Loucy (cell line): ENCODE measurements around the gene FAM107B.

Source experiments
- H2AFZ ChIP-seq: fragments of 200-600 bp; sonication (generic); 2 replicates; pipeline ENCODE4 v1.6.0; 2016; ENCODE audit warnings: antibody characterized with exemption, mild to moderate bottlenecking, low read length, moderate library complexity
- H3F3A ChIP-seq: fragments of 200-600 bp; 2 replicates; pipeline ENCODE4 v1.6.0; 2016; ENCODE audit warnings: antibody characterized with exemption, low read depth, mild to moderate bottlenecking
- H3K27me3 ChIP-seq: fragments of 200-600 bp; sonication (generic); 2 replicates; pipeline ENCODE4 v1.6.1; 2014; ENCODE audit warnings: low read length, mild to moderate bottlenecking; ENCODE audit not compliant: insufficient read depth, poor library complexity, severe bottlenecking
- H3K36me3 ChIP-seq: fragments of 200-600 bp; sonication (generic); 2 replicates; pipeline ENCODE4 v1.6.1; 2016; ENCODE audit warnings: low read length; ENCODE audit not compliant: insufficient read depth
- H3K4me1 ChIP-seq: fragments of 200-600 bp; sonication (generic); 2 replicates; pipeline ENCODE4 v1.5.1; 2014; ENCODE audit warnings: low read length, mild to moderate bottlenecking; ENCODE audit not compliant: insufficient read depth, poor library complexity, severe bottlenecking
- H3K4me2 ChIP-seq: fragments of 200-600 bp; sonication (generic); 2 replicates; pipeline ENCODE4 v1.6.0; 2014; ENCODE audit warnings: antibody characterized with exemption, low read length, low read depth, mild to moderate bottlenecking; ENCODE audit not compliant: poor library complexity, severe bottlenecking
- H3K4me3 ChIP-seq: fragments of 200-600 bp; sonication (generic); 2 replicates; pipeline ENCODE4 v1.5.1; 2014; ENCODE audit warnings: low read length, mild to moderate bottlenecking, mixed read lengths; ENCODE audit not compliant: poor library complexity, severe bottlenecking
- H3K79me2 ChIP-seq: fragments of 200-600 bp; sonication (generic); 2 replicates; pipeline ENCODE4 v1.6.1; 2014; ENCODE audit warnings: low read length; ENCODE audit not compliant: insufficient read depth
- H3K9ac ChIP-seq: fragments of 200-600 bp; sonication (generic); 2 replicates; pipeline ENCODE4 v1.6.0; 2014; ENCODE audit warnings: mild to moderate bottlenecking, low read depth, low read length, moderate library complexity; ENCODE audit not compliant: poor library complexity, severe bottlenecking
- H3K9me2 ChIP-seq: fragments of 200-600 bp; sonication (generic); replicated peaks from 2 replicates; pipeline ENCODE4 v1.6.1; 2016; ENCODE audit warnings: low read depth, low read length, mixed read lengths
- H3K9me3 ChIP-seq: fragments of 200-600 bp; sonication (generic); 2 replicates; pipeline ENCODE4 v1.6.1; 2014; ENCODE audit warnings: mild to moderate bottlenecking, antibody characterized with exemption, low read length, low read depth; ENCODE audit not compliant: insufficient read depth
- H4K20me1 ChIP-seq: fragments of 200-600 bp; sonication (generic); 2 replicates; pipeline ENCODE4 v1.6.0; 2014; ENCODE audit warnings: antibody characterized with exemption, low read length, mild to moderate bottlenecking; ENCODE audit not compliant: insufficient read depth, poor library complexity, severe bottlenecking
- EZH2phosphoT487 ChIP-seq: fragments of 200-600 bp; IDR thresholded peaks from 2 replicates; pipeline ENCODE4 v1.6.1; 2018; ENCODE audit warnings: antibody characterized with exemption, mild to moderate bottlenecking, moderate library complexity, borderline replicate concordance
- TF ChIP-seq, protein P1 (sequence below): fragments of 200-600 bp; sonication (generic); conservative IDR thresholded peaks from 2 replicates; pipeline ENCODE4 v1.5.1; 2014; ENCODE audit warnings: mild to moderate bottlenecking, antibody characterized with exemption, low read length

Gene FAM107B

DNA sequence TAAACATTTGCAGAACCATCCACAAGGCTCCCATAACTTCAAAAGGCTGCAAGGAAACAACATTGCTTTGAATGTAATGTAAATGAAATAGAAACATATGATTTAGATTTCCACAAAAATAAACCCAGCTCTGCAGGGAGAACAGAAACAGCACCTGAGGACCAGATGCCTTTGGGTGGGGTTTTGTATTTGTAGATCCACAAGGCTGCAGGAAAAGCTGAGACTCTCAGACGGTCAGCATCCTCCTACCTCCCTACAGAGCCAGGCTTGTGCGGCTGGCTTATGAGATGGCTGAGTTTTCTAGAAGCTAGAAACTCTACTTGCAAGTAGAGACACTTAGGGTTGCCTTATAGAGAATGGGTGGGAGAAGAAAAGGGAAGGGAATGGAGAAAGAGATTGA, 49.8 kb downstream of the FAM107B start:
- Histone ChIP-seq H3K4me3 (no peak overlapping the region), H3K79me2 (no peaks in the 10 kb centered on the region), H3K4me1 (peaks cover 10% of the 10 kb centered on the region), H4K20me1 (no peaks in the 10 kb centered on the region), H3K9me2 (no peaks in the 10 kb centered on the region), H3K4me2 (no peak overlapping the region), H3K27me3 (no peaks in the 10 kb centered on the region), H3F3A (no peaks in the 10 kb centered on the region), H3K9ac (no peak overlapping the region), H2AFZ (no peak overlapping the region), H3K9me3 (no peaks in the 10 kb centered on the region), H3K36me3 (no peaks in the 10 kb centered on the region)
- TF ChIP-seq, protein P1, sequence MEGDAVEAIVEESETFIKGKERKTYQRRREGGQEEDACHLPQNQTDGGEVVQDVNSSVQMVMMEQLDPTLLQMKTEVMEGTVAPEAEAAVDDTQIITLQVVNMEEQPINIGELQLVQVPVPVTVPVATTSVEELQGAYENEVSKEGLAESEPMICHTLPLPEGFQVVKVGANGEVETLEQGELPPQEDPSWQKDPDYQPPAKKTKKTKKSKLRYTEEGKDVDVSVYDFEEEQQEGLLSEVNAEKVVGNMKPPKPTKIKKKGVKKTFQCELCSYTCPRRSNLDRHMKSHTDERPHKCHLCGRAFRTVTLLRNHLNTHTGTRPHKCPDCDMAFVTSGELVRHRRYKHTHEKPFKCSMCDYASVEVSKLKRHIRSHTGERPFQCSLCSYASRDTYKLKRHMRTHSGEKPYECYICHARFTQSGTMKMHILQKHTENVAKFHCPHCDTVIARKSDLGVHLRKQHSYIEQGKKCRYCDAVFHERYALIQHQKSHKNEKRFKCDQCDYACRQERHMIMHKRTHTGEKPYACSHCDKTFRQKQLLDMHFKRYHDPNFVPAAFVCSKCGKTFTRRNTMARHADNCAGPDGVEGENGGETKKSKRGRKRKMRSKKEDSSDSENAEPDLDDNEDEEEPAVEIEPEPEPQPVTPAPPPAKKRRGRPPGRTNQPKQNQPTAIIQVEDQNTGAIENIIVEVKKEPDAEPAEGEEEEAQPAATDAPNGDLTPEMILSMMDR = no peak

DNA sequence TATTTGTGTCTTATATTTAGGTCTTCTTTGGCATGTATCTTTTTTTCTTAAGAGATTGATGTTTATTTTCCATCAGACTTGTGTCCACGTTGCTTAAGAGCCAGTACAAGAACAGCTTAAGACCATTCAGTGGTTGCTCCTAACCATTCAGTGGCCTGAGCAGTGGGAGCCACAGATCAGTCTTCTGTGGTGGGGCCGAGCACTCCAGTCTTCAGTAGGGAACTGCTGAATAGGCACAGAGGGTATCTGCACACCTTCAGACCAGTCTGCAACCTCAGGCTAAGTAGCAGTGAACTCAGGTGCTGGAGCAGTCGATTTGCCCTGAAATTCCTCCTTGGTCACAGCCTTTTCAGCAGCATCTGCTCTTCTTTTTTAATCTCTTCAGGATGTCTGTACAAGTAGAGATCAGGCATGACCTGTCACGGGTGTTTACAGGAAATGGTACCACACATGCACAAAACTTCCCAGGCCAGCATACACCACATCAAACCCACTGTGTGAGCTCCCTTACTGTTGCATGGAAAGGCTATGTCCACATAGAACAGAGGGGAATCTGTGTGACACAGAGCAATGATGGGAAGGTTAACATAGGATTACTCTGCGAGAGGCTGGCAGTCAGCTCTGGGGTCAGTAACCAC, 51.5 kb downstream of the FAM107B start:
- no peak for TF ChIP-seq EZH2phosphoT487
- TF ChIP-seq, protein P1 = no peak
- no peaks in the 10 kb centered on the region for H3K9me3 ChIP-seq
- H3K27me3 ChIP-seq = no peaks in the 10 kb centered on the region
- no peak overlapping the region for H3K9ac ChIP-seq
- no peaks in the 10 kb centered on the region for H3K79me2 ChIP-seq
- H3K4me2 ChIP-seq = peak overlapping the region; percentile 21
- no peaks in the 10 kb centered on the region for H3K9me2 ChIP-seq
- no peak overlapping the region for H2AFZ ChIP-seq
- no peaks in the 10 kb centered on the region for H4K20me1 ChIP-seq
- H3K4me1 ChIP-seq = peaks cover 10% of the 10 kb centered on the region
- no peak overlapping the region for H3K4me3 ChIP-seq
- no peaks in the 10 kb centered on the region for H3K36me3 ChIP-seq
- H3F3A ChIP-seq = no peaks in the 10 kb centered on the region

DNA sequence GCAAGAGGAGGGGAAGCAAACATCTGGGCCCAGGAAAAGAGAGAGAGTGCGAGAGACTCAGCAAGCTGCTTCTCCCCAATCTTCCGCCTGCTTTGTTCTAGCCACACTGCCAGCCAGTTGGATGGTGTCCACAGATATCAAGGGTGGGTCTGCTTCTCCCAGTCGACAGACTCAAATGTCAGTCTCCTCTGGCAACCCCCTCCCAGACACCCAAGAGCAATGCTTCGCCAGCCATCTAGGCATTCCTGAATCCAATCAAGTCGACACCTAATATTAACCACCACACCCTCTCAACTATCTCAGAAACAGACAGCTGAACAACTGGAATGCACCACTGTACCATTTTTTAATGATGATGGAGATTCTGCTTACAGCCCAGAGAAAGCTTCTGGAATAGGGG, 57.1 kb downstream of the FAM107B start:
- no peak overlapping the region for H3K9ac ChIP-seq
- H3K9me2 ChIP-seq = no peaks in the 10 kb centered on the region
- no peak for TF ChIP-seq EZH2phosphoT487
- TF ChIP-seq, protein P1 = no peak
- no peaks in the 10 kb centered on the region for H3F3A ChIP-seq
- no peaks in the 10 kb centered on the region for H3K4me1 ChIP-seq
- H3K4me2 ChIP-seq = no peak overlapping the region
- H3K9me3 ChIP-seq = no peaks in the 10 kb centered on the region
- no peak overlapping the region for H2AFZ ChIP-seq
- H3K27me3 ChIP-seq = no peaks in the 10 kb centered on the region
- no peaks in the 10 kb centered on the region for H3K36me3 ChIP-seq
- H3K4me3 ChIP-seq = no peak overlapping the region
- no peaks in the 10 kb centered on the region for H4K20me1 ChIP-seq
- no peaks in the 10 kb centered on the region for H3K79me2 ChIP-seq
